22Rv1 (cell line): ENCODE data around the gene EGFR.

Experiments used
- CTCF ChIP-seq: fragments of 450-650 bp; IDR thresholded peaks from 2 replicates; pipeline ENCODE4 v1.5.1; 2017; ENCODE audit warnings: mild to moderate bottlenecking
- ZFX ChIP-seq: fragments of 450-650 bp; IDR thresholded peaks from 2 replicates; pipeline ENCODE4 v1.6.1; 2017; ENCODE audit warnings: antibody characterized with exemption, borderline replicate concordance

DNA sequence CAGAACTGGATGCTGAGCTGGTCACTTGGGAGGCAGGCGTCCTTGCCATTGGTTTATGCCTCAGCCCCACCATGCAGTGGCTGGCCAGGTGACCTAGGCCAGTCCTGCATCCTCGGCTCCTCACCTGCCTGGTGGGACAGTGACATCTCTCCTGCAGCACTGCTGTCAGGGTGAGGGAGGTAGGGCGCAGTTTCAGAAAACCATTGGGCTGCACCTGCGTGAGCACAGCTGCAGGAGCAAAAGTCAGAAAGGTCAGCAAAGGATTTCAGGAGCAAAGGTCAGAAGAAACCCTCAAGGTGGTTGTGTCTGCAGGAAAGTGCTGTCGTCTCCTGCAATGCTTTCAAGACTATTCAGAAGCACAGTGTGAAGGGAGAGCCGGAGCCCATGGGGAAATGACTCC, 48.1 kb downstream of the EGFR start:
- TF ChIP-seq CTCF, result no peak
- TF ChIP-seq ZFX, result no peak
